Upper lobe of left lung (tissue), 6 donors: ENCODE measurements around the gene TSPAN32. TPM values are rescaled to one million over a fixed set of nuclear protein-coding genes. Genes with fewer than 3 reads are reported as not detected.

Experiments
- ATAC-seq, 2 donors: fragments of 200-7000 bp; cut with Tn5 transposase; one replicate each; pipeline ENCODE4 v1.9.1; 2022; ENCODE audit warnings: mild to moderate bottlenecking in 2 of 2, moderate library complexity in 2 of 2; ENCODE audit not compliant: low FRiP score in 2 of 2
- DNase-seq, 2 donors: peaks; one replicate each; pipeline ENCODE4 v3.0.0-alpha.2; 2019 to 2020
- H3K27ac ChIP-seq, 4 donors: fragments of 200-600 bp; sonication (generic); one replicate each; pipeline ENCODE4 v1.5.1; 2016 to 2019
- H3K27me3 ChIP-seq, 4 donors: fragments of 200-600 bp; sonication (generic); one replicate each; pipeline ENCODE4 v1.5.1; 2017 to 2019
- H3K36me3 ChIP-seq, 4 donors: fragments of 200-600 bp; sonication (generic); one replicate each; pipeline ENCODE4 v1.5.1; 2016 to 2019
- H3K4me1 ChIP-seq, 4 donors: fragments of 200-600 bp; sonication (generic); one replicate each; pipeline ENCODE4 v1.5.1; 2018 to 2019
- H3K4me3 ChIP-seq, 4 donors: fragments of 200-600 bp; sonication (generic); one replicate each; pipeline ENCODE4 v1.5.1; 2017 to 2019; ENCODE audit warnings: mild to moderate bottlenecking in 2 of 4, moderate library complexity in 1 of 4
- H3K9me3 ChIP-seq, 4 donors: fragments of 200-600 bp; sonication (generic); one replicate each; pipeline ENCODE4 v1.5.1; 2018 to 2019
- EP300 ChIP-seq, 4 donors: sonication (generic); formaldehyde crosslinking; IDR thresholded peaks; one replicate each; pipeline ENCODE4 v1.5.1; 2017; ENCODE audit warnings: antibody characterized with exemption in 4 of 4, control low read depth in 2 of 4
- POLR2A ChIP-seq, 4 donors: fragments of 450-650 bp; IDR thresholded peaks; one replicate each; pipeline ENCODE4 v1.5.1; 2016 to 2017; ENCODE audit warnings: antibody characterized with exemption in 4 of 4, mild to moderate bottlenecking in 2 of 4
- POLR2AphosphoS5 ChIP-seq, 2 donors: sonication (generic); formaldehyde crosslinking; IDR thresholded peaks; one replicate each; pipeline ENCODE4 v1.5.1; 2017; ENCODE audit warnings: antibody characterized with exemption in 2 of 2
- WGBS, 2 donors: methylation state at CpG; one replicate each; pipeline ENCODE4 v1.1.5; 2017 to 2018; 5-methylcytosine and 5-hydroxymethylcytosine counted together
- total RNA-seq, 6 donors: library from RNA; depleted of rRNA in 4 of 6; stranded (reverse); fragments of >200 nt in 4 of 6; gene quantifications; one replicate each; pipeline versions ENCODE4 v1.1.0 to v1.2.1, GENCODE V29; 2016 to 2021
- TF ChIP-seq, protein P1 (sequence below), 6 experiments: fragments of 450-650 bp in 4 of 6; fragments of 200-600 bp in 2 of 6; sonication (generic) in 2 of 6; IDR thresholded peaks; one replicate each; pipeline ENCODE4 v1.5.1; 2016 to 2019; ENCODE audit warnings: antibody characterized with exemption in 6 of 6
- donor health status: DM: no; HTN: no; CAD: no; lungs with moderate emphysema.
- donor health status: DM: no; HTN: yes; CAD: no; lungs with severe emphysema.

The TSPAN32 gene
- total RNA-seq, 6 donors from 2014 or later, result 3.1 to 16.4 (median 6.8) TPM

DNA sequence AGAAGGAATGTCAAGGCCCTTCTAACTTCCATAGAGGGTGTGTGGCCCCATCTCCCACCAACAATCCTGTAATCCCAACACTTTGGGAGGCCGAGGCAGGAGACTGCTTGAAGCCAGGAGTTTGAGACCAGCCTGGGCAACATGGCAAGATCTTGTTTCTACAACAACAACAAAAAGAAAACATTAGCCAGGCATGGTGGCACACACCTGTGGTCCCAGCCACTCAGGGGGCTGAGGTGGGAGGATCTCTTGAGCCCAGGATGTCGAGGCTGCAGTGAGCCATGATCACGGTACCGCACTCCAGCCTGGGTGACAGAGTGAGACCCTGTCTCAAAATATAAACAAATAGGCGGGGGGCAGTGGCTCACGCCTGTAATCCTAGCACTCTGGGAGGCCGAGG is 16.9 kb downstream of the TSPAN32 start:
- Histone ChIP-seq H3K36me3 (no peaks in the 10 kb centered on the region), H3K9me3 (no peaks in the 10 kb centered on the region), H3K4me3 (no peak overlapping the region), H3K27me3 (no peaks in the 10 kb centered on the region), H3K27ac (no peak overlapping the region), H3K4me1 (peaks cover 15 to 21% (median 19%) of the 10 kb centered on the region in 4 donors)
- no peak for ATAC-seq
- TF ChIP-seq EP300 (IDR thresholded peaks at IDR 0.05) (no peak), POLR2A (IDR thresholded peaks at IDR 0.05) (no peak), POLR2AphosphoS5 (IDR thresholded peaks at IDR 0.05) (no peak)
- TF ChIP-seq, protein P1, sequence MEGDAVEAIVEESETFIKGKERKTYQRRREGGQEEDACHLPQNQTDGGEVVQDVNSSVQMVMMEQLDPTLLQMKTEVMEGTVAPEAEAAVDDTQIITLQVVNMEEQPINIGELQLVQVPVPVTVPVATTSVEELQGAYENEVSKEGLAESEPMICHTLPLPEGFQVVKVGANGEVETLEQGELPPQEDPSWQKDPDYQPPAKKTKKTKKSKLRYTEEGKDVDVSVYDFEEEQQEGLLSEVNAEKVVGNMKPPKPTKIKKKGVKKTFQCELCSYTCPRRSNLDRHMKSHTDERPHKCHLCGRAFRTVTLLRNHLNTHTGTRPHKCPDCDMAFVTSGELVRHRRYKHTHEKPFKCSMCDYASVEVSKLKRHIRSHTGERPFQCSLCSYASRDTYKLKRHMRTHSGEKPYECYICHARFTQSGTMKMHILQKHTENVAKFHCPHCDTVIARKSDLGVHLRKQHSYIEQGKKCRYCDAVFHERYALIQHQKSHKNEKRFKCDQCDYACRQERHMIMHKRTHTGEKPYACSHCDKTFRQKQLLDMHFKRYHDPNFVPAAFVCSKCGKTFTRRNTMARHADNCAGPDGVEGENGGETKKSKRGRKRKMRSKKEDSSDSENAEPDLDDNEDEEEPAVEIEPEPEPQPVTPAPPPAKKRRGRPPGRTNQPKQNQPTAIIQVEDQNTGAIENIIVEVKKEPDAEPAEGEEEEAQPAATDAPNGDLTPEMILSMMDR (IDR thresholded peaks at IDR 0.05), result no peak
- peak in 1 of 2 donors; percentile 11 for DNase-seq
- 91 to 97% methylated on average over 7 of the region's 7 CpGs for WGBS, 2 donors

DNA sequence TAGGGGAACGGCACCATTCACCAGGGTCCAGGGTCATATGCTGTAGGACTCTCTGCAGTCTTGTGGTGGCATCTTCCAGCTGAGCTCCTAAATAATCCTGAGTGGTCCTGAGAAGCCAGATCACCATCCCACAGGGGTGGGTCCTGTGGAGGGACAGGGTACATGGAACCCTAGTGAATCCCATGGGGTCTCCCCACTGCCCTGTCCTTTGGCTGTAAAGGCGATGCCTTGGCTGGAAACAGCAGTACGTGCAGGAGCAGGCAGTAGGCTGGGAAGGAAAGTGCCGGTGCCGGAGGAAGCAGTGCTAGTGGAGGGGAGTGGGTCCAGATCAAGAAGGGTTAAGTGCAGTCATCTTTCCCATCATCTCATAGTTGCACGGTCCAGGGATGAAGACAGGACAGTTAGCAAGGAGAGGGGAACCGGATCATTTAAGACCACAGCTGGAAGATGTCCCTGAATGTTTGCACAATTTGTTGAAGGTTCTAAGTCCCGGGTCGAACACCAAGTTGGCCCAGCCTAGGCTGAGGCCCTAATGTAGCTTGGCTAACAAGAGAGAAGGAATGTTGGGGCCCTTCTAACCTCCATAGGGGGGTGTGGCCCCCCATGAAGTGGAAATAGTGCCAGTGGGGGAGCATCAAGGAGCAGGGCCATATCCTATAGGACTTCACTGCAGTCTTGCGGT is 18.1 kb downstream of the TSPAN32 start:
- Histone ChIP-seq H3K9me3 (no peaks in the 10 kb centered on the region), H3K4me3 (no peak overlapping the region), H3K27me3 (no peaks in the 10 kb centered on the region), H3K27ac (no peak overlapping the region), H3K4me1 (peaks cover 5 to 10% (median 7%) of the 10 kb centered on the region in 4 donors), H3K36me3 (no peaks in the 10 kb centered on the region)
- DNase-seq (peak in 1 of 2 donors; percentile 10), ATAC-seq (no peak)
- no peak for TF ChIP-seq POLR2A (IDR thresholded peaks at IDR 0.05)
- no peak for TF ChIP-seq EP300 (IDR thresholded peaks at IDR 0.05)
- 80 to 83% methylated on average over 8 to 10 of the region's 10 CpGs for WGBS, 2 donors

DNA sequence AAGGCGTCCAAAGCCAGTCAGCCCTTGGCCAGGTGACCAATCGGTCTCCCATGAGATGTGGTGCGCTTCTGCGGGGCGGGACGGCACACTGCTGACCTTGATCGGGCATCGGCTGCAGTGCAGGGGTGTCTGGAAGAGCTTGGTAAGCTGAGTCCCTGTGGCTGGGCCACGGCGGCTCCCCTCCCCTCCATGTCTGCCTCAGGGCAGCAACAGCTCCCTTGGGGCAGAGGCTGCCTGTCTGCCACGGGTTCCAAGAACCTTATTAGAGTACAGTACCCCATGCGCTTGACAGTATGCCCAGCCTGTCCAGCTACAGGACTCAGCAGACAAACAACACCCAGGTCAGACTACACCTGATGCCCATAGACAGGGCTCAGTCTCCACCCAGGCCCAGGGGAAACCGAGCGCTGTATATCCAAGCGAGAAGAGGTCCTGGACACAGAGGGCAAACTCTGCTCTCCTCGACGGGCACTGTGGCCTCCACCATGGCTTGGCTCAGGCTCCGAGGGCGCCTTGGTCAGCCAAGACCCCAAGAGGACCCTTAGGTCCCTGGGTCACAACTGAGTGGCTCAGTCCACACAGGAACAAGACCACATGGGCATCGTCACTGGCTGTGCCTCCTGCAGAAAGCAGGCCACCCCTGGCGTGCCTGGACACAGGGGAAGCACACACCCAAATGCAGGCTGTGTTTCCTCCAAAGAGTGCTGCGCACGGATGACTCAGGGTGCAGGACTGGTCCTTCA is 18.9 kb downstream of the TSPAN32 start:
- Histone ChIP-seq H3K27me3 (no peaks in the 10 kb centered on the region), H3K27ac (no peak overlapping the region), H3K9me3 (no peaks in the 10 kb centered on the region), H3K4me1 (peaks cover 0 to 2% (median under 1%) of the 10 kb centered on the region in 4 donors), H3K36me3 (no peaks in the 10 kb centered on the region), H3K4me3 (no peak overlapping the region)
- no peak for TF ChIP-seq POLR2AphosphoS5 (IDR thresholded peaks at IDR 0.05)
- TF ChIP-seq, protein P1 (IDR thresholded peaks at IDR 0.05), result no peak
- no peak for TF ChIP-seq EP300 (IDR thresholded peaks at IDR 0.05)
- TF ChIP-seq POLR2A (IDR thresholded peaks at IDR 0.05), result no peak
- 91 to 92% methylated on average over 16 to 23 of the region's 23 CpGs for WGBS, 2 donors
- DNase-seq (peak; percentile 8 to 41), ATAC-seq (peak in 1 of 2 donors; percentile 24)

DNA sequence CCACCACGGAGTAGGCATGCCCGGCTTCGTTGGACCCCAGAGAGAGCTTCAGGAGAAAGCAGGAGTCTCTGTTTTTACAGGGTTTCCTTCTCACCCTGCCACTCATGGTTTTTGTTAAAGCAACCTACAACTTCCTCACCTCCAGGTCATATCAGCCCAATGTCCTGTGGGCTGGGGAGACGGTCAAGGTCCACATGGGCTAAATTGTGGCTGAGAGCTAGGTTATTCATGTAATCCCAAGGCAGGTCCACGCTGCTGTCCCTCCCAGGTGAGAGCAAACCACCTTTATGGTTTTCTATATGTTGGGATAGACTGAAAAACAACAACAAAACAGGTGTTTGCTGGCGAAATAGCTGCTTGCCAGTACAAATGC is 19.5 kb downstream of the TSPAN32 start:
- H3K36me3 ChIP-seq, result no peaks in the 10 kb centered on the region

DNA sequence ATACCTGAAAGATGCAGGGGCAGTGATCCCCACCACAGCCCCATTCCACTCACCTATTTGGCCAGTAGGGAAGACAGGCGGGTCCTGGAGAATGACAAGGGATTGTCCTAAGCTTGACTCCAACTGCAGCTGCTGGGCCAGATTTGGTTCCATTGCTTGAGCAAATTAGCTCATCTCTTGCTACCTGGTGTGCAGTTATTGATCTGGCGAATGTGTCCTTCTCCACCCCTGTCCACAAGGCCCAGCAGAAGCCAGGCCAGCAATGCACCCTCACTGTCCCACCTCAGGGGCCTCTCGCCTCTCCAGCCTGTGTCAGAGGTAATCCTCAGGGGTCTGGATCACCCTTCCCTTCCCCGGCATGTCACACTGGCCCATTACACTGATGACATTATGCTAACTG is 23.3 kb downstream of the TSPAN32 start:
- no peak for TF ChIP-seq EP300 (IDR thresholded peaks at IDR 0.05)
- no peak for TF ChIP-seq POLR2A (IDR thresholded peaks at IDR 0.05)
- no peak for TF ChIP-seq POLR2AphosphoS5 (IDR thresholded peaks at IDR 0.05)
- TF ChIP-seq, protein P1 (IDR thresholded peaks at IDR 0.05), result no peak
- H3K4me1 ChIP-seq, result no peaks in the 10 kb centered on the region
- no peak for DNase-seq
- H3K27ac ChIP-seq, result no peak overlapping the region
- ATAC-seq, result no peak
- WGBS, 2 donors, result 91 to 100% methylated on average over 2 to 4 of the region's 4 CpGs
- H3K27me3 ChIP-seq, result no peaks in the 10 kb centered on the region
- no peaks in the 10 kb centered on the region for H3K9me3 ChIP-seq
- no peaks in the 10 kb centered on the region for H3K36me3 ChIP-seq
- H3K4me3 ChIP-seq, result no peak overlapping the region

More for the DNA sequence above, 19.5 kb downstream of the TSPAN32 start:
- no peak for DNase-seq
- WGBS, 2 donors, result 81 to 83% methylated on average over 4 to 6 of the region's 6 CpGs
- Histone ChIP-seq H3K9me3 (no peaks in the 10 kb centered on the region), H3K4me1 (no peaks in the 10 kb centered on the region), H3K27me3 (no peaks in the 10 kb centered on the region), H3K27ac (no peak overlapping the region), H3K4me3 (no peak overlapping the region)
- no peak for ATAC-seq
- TF ChIP-seq EP300 (IDR thresholded peaks at IDR 0.05), result no peak
